NAMALWA (cell line): ENCODE measurements around the gene FRMD3.

ENCODE experiments used
- DNase-seq: peaks from one replicate; pipeline ENCODE4 v3.0.0-alpha.2; 2015; ENCODE audit warnings: low spot score

The FRMD3 gene

DNA sequence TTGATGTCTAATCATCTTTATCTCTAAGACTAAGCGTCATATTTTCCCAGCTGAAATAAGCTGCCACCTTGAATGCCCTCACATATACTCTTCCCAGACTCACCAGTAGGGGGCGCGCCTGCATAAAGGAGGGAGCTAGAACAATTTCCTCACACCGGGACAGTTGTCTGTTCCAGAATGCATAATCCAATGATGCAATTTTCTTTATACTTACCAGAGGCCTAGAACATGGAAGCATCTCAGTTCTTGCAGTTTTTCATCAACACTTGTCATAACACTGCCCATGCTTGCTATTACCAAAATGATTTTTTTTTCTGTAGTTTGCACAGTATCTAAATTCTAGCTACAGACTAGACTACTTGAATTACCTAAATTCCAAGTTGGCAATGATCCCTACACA, 203.9 kb downstream of the FRMD3 start:
- DNase-seq: peak; percentile 69

GRCh38 chr9:83330207-83331196, 207.7 kb downstream of the FRMD3 start:
- peak; percentile 44 for DNase-seq

DNA sequence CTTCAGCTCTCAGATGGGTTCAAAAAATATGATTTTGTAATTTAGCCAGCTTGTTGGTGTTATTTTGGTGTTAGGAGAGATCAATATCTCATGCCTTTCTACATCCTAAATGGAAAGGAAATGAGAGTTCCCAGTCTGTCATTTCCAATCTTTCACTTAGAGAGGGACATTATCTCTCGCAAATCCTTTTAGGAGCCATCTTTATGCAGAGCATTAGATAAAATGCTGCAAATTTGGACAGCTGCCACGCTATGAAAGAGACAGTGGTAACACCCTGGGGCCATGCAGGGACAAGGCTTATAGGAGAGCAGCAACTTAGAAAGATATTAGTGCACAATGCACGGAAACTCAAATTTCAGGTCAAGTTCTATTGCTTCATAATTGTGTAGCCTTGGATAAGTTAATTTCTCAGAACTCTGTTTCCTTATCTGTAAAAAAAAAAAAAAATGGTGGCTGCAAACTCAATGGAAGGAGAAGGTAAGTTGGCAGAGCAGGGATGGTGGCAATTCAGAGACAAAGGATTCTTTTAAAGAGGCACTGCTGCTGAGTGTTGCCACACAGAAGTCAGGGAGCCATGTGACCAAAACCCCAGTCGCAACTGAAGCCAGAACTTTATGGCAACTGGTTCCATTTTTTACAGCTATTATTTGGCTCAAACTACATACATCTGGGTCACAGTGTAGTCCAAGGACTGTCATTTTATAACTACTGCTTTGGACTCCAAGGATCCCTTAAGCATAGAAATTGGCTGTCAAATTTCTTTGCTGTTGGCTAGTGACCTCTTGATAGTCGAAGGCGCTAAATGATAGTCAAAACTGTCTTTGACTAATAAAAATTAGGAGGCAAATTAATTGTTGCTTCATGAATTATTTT, 210.2 kb downstream of the FRMD3 start:
- no peak for DNase-seq

DNA sequence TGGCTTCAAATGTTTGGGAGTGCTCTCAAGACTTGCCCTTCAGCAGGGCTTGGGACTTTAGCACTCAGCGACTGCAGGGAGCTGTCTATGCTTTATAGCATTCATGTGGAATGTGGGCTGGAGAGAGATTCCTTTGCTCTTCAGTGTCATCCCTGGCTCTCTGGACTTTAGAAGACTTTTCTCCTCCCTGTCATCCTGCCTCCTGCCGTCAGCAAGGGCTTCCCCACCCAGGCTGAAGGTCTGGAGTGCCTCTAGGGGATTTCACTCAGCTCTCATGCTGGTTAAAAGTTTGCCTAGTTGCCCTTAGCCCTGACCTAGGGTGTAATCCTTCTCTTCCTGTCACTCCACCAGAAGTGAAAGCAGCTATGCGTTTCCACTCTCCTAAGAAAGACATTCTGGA, 210.9 kb downstream of the FRMD3 start:
- DNase-seq: no peak

DNA sequence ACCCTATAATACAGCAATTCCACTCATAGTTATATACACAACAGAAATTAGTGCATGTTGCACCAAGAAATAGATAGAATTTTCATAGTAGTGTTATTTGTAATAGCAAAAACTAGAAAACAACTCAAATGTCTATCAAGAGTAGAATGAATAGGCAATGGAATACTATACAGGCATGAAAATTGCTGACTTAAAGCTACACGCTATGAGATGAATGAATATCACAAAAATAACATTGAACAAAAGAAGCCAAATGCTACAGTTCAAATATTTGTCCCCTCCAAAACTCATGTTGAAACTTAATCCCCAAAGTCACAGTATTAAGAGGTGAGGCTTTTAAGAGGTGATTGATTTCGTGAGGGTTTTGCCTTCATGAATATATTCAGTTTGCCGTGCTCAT, 215.1 kb downstream of the FRMD3 start:
- DNase-seq: no peak

DNA sequence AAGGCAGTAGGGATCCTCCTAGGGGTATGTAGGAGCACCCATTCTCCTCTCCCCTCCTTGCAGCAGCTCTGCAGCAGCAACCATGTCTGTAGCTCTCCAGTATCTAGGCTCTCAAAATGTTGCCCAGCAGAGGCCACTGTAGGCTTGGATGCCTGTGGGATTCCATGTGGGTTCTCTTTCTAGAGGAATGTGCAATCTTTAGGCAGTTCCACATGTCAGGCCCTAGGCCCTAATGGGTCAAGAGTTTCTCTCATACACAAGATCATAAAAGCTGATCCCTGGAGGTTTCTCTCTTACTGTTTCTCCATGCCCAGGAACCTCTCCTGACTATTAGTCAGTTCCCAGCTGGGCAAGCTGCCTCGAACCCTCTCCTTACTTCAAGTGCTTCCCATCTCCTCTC, 215.8 kb downstream of the FRMD3 start:
- DNase-seq: no peak

DNA sequence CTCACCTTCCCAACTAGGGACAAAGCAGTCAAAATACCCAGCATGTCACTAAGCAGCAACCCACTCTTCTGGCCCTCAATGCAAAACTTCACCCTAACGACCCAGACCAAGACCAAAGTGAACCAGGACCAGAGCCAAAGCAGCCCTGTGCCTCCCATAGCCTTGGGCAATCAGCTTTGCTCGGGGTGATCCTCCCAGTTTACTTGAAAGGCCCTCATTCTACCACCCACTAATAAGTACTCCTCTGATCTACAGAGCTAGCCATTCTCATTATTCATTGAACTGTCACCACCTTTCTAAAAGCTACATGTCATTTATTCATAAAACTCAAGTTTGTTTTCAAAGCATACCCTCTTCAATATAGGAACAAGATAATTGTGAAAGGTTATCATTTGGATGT, 221.0 kb downstream of the FRMD3 start:
- no peak for DNase-seq

DNA sequence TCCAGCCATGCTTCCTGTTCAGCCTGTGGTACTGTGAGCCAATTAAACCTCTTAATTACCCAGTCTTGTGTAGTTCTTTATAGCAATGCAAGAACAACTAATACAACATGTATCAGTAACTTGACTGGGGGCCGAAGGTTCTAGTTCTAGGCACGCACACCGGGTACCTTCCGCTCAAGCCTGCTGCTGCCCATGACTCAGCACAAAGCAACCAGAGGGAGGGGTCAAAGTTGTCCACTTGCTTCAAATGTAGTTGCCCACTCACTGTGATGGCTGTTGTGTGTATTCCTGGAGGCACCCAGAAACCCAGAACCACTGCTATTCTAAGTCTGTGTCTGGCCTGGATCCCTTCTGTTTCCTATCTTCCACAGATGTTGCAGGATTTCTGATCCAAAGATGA, 222.6 kb downstream of the FRMD3 start:
- DNase-seq: no peak

GRCh38 chr9:83313781-83314180, 224.4 kb downstream of the FRMD3 start:
- DNase-seq: no peak

- DNase-seq: no peak
Observed at GRCh38 chr9:83312537-83312936, 225.7 kb downstream of the FRMD3 start.

DNA sequence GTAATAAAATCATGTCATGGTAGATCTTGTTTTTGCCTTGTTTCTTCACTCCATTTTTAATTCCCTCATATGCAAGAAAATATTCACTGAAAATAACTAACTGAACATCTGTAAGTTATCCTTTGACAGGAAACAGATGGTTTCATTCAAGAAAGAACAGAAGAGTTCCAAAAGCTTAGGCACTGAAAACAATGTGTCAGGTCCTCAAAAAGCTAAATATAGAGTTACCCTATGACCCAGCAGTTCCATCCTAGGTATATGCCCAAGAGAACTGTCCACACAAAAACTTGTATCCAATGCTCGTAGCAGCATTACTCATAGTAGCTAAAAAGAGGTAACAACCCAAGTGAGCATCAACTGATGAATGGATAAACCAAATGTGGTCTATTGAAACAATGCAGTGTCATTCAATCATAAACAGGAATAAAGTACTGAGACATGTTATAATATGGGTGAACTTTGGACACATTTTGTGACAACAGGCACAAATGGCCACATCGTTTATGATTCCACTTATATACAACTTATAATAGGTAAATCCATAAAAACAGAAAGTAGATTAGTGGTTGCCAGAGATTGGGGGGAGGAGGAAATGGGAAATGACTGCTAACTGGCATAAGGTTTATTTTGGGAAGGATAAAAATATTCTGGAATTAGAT, 231.0 kb downstream of the FRMD3 start:
- DNase-seq: no peak

DNA sequence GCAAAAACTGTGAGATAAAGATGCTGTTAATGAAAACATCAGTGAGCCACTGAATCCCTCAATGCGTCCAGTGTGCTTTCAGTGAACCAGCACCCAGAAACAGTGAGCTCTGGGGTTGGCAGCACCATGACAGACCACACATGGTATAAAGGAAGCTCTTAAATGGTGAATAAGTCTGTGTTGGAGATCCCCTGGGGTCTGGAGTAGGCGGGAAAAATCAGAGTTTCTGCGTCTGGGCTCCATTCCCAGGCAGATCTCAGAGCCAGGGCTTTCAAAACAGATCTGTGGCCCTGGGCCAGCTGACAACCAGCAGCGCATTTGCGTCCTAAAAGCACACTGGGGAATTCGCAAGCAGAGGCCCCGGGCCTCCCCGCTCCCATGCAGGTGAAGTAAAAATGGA, 233.5 kb downstream of the FRMD3 start:
- DNase-seq: no peak

GRCh38 chr9:83299571-83299970, 238.6 kb downstream of the FRMD3 start:
- no peak for DNase-seq

DNA sequence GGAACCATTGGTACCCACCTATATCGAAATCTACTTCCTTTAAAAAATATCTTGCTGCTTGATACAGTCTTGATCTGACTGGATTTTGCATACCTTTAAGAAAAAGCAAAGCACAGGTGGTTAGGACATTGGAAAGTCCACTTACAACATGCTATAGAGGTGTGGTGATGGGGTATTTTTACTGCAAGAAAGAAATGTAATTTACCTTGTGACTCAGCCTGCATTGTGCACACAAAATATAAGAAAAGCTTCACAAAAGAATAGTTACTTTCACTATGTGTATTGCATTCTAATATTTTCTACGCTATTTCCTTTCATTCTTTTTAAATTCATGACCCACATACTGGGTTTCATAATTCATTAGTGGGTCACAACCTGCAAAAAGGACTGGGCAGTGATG, 239.1 kb downstream of the FRMD3 start:
- no peak for DNase-seq

DNA sequence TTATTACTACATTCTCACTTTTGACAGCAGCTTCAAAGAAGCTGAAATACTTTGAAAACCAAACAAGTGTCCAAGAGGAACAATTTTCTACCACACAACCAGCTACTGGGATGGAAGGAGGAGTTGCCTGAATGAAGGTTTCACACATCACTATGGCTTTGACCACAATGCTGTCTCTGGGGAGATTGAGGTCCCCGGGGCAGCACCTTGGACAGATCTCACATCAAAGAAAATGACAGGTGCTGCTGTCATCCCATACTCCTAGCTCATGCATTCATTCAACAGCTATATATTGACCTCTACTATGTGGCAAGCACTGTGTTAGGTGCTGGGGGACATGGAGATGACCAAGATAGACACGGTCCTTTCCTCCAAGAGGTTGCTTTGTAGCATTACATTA, 242.1 kb downstream of the FRMD3 start:
- DNase-seq: no peak

DNA sequence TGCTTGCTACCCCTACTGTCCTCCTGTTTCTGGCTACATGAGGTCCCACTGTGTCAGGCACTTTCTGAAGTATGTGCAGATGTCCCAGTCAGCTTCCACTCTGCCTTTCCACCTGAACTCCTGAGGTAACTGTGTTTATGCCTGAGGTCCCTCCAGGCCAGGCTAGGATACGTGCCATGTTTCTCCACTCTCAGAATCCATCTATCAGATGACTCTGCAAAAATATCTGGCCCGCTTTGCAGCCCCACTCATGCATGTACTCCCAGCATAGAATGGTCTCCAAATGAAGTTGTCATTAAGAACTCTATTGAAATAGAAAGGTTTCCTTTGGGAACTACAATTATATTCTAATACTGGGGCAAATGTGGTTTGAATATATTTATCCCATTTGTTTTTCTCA, 243.4 kb downstream of the FRMD3 start:
- no peak for DNase-seq

DNA sequence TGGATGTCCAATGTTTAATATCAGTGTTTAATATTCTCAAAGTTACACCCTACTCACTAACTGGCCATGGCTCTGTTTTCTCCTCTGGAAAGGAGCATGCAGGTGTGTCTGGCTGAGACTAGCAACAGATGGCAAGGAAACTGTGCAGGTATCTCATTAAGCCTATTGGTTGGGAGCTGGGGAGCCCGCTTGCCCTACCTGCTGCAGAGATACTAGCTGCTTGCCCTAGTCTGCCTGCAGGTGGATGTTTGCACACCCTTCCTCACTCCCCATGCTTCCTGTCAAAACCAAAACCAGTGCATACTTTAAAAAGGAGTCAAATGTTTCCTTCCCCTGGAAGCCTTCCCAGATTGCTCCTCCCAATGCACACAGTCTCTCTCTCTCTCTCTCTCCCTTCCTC, 247.0 kb downstream of the FRMD3 start:
- DNase-seq: no peak

- no peak for DNase-seq
Observed at GRCh38 chr9:83290692-83291091, 247.5 kb downstream of the FRMD3 start.

GRCh38 chr9:83287021-83287420, 251.2 kb downstream of the FRMD3 start:
- DNase-seq: no peak

DNA sequence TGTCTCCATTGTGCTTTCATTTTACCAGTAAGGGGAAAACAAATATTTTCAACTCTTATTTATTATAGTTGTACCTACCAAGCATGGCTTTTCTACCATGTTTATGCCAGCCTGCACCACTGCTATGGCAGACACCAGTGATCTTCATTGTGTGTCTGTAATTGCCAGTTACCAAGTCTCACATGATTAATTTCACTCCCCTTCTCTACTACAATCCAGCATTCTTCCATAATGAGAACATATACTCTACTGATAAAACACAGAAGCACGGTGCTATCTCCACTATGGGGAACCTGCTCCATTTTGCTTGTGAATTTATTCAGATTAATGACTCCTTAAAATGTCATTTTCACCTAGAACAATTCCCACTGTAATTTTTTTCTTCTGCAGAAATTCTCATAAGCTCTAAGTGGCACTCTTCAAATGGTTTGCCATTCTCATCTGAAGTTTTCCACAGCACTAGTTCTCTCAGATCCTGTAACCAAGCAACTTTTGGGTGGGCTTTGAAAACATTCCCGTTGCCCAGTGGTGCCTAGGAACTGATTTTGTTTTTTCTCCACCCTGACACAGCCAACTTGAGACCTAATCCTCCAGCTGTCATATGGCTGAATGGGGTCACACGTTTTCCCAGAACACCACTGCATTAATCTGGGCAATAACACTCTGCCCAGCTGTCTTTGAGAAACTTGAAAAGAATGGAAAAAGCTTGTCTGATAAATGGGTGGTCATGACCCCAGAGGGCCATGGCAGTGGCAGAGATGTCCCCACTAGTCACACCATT, 252.6 kb downstream of the FRMD3 start:
- DNase-seq: no peak

GRCh38 chr9:83284746-83285145, 253.5 kb downstream of the FRMD3 start:
- DNase-seq: no peak

- no peak for DNase-seq
Observed at GRCh38 chr9:83283528-83283927, 254.7 kb downstream of the FRMD3 start.
